Stimulated activated CD4-positive, alpha-beta T cell treated with anti-CD3 and anti-CD28 coated beads, Interleukin-1b, Interleukin-23, amount 100 ng/mL, for 1 hour (primary cell): Measurements from ENCODE around the gene TEKTIP1.
"Not testable (repeated sequence)": the region's sequence is repeated elsewhere in the genome, so short reads cannot be mapped to it uniquely, and the experiment has no call there.

ENCODE experiments used
- DNase-seq, 2 donors: peaks; one replicate each; pipeline ENCODE4 v3.0.0-alpha.2; 2020; ENCODE audit warnings: low read depth in 2 of 2

The TEKTIP1 gene

DNA sequence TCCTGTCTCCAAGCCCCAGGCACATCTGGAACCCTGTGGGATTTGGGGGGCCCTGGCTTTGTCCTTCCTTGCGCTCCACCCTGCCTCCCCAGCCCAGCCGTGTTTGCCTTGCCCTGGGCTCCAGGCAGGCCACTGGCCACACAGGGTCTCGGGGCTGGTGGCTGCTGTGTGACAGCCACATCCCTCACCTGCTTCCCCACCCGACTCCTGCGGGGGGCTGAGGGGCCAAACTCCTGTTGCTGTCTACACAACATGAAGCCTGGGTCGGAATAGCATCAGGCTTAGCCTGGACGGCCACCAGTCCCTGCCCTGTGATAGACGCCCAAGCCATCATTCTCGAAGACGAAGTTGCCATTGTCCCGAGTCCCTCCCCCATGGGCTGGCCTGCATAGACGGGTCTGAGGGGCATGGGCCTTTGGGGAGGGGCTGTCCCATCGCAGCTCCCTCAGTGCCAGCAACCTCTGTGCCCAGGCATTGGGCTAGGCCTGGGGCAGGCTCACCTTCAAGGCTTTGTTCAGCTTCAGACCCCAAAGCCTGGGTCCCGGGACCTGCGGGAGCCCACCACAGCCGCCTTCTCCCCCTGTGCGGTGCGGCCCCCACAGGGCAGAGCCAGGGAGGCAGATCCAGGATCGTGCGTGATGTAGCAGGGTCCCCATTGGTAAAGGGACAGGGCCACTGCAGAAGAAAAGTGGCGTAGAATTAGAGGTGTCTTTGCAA, 15.5 kb upstream of the TEKTIP1 start:
- no peak for DNase-seq

DNA sequence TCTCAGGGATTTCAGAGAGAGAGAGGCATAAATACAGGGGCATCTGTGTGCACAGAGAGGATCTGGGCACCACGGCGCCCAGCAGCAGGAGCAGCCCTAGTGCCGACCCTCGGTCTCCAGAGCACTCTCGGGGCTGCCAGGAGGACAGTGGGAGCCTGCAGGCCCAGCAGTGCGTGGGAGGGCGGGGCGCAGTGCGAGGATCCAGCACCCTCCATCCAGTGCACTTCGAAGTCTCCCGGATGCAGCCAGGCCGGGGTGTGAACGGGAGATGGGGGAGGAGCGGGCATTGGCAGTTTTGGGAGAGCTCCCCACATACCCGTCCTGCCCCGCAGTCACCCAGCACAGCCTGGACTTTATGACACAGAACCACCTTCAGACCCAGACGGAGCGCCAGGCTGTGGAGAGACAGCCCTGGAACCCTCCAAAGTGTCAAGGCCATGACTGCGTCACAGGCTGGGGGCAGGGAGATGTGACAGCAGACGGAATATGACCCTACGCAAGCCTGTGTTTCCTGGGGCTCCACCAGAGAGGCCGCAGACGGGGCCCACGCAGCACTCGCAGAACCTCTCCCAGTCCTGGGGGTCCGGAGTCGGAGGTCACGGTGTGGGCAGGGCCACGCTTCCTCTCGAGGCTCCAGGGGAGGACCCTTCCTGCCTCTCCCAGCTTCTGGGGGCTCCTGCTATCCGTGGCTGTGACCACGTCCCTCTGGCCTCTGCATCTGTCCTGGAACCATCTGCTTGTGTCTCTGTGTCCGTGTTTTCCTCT, 14.7 kb upstream of the TEKTIP1 start:
- DNase-seq: no peak

GRCh38 chr19:3524904-3525451, 14.0 kb upstream of the TEKTIP1 start:
- no peak for DNase-seq

- no peak for DNase-seq
Measured at GRCh38 chr19:3526507-3527237, 12.3 kb upstream of the TEKTIP1 start.

DNA sequence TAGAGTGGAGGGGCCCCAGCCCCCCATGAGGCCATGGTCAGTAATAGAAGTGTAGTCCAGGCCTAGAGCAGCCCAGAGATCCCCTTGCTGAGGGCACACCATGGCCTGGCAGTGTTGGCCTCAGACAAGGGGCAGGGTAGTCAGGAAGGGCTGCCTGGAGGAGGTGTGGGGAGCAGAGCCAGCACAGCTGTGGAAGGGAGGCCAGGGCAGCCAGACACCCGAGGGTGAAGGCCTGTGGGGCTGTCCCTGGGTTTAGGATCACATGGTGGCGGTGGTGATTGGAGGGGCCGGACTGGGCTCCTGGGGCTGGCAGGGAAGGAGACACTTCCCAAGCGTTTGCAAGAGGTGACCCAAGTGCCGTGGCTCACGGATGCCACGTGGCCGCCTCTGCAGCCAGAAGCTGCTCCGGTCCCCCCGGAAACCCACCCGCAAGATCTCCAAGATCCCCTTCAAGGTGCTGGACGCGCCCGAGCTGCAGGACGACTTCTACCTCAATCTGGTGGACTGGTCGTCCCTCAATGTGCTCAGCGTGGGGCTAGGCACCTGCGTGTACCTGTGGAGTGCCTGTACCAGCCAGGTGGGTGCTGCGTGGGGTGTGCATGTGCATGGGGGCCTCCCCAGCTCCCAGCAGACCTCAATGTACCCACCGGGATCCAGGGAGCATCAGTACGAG, 11.6 kb upstream of the TEKTIP1 start:
- DNase-seq: no peak

DNA sequence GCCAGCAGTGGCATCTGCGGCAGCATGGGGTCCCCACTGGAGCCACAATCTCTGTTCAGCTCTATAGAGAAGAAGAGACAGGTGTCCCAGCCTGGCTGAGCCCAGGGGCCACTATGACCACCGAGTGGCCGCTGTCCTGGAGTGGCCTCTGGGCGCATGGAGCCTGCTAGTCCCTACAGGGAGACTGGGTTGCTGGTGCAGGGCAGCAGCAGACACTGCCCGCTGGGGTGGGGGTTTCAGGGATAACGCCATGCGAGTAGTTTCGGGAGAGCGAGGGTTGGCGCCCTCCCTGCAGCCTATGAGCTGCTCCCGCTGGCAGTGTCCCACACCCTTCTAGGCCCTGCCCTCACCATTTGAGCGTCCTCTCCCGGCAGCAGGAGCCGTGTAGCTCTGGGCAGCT, 10.9 kb upstream of the TEKTIP1 start:
- no peak for DNase-seq

DNA sequence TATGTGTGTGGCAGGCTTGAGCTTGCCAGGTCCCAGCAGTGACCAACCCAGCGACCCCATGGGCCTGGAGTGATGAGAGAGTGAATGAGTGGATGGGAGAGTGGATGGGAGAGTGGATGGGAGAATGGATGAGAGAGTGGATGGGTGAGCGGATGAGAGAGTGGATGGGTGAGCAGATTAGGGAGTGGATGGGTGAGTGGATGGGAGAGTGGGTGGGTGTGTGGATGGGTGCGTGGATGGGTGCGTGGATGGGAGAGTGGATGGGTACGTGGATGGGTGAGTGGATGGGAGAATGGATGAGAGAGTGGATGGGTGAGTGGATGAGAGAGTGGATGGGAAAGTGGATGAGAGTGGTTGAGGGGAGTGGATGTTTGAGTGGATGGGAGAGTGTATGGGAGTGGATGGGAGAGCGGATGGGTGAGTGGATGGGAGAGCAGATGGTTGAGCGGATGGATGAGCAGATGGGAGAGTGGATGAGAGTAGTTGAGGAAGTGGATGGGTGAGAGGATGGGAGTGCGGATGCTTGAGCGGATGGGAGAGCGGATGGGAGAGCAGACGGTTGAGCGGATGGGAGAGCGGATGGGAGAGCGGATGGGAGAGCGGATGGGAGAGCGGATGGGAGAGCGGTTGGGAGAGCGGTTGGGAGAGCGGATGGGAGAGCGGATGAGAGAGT, 10.3 kb upstream of the TEKTIP1 start:
- no peak for DNase-seq

- DNase-seq: not testable (repeated sequence)
Measured at GRCh38 chr19:3529299-3529698, 9.7 kb upstream of the TEKTIP1 start.

- DNase-seq: no peak
Measured at GRCh38 chr19:3530389-3530788, 8.6 kb upstream of the TEKTIP1 start.

- no peak for DNase-seq
Measured at GRCh38 chr19:3531716-3532115, 7.3 kb upstream of the TEKTIP1 start.

DNA sequence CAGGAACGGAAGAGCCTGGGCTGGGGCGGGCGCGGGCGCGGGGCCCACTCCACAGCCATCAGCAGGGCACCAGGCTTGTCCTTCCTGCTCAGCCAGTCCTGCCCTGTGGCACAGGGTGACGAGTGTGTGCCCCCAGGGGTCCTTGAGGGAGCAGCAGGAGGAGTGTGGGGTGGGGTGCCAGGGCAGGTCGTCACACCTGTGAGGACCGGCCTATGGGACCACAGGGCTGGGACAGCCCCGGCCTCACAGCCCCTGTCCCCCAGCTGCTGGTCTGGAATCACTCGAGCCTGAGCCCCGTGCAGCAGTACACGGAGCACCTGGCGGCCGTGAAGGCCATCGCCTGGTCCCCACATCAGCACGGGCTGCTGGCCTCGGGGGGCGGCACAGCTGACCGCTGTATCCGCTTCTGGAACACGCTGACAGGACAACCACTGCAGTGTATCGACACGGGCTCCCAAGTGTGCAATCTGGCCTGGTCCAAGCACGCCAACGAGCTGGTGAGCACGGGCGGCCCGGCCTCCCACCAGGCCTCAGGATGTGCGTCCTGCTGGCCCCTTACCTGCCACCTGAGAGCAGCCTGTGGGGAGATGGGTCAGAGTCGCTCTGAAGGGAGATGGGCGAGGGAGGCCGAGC, 6.7 kb upstream of the TEKTIP1 start:
- DNase-seq: no peak

- DNase-seq: no peak
Measured at GRCh38 chr19:3533033-3533432, 5.9 kb upstream of the TEKTIP1 start.

DNA sequence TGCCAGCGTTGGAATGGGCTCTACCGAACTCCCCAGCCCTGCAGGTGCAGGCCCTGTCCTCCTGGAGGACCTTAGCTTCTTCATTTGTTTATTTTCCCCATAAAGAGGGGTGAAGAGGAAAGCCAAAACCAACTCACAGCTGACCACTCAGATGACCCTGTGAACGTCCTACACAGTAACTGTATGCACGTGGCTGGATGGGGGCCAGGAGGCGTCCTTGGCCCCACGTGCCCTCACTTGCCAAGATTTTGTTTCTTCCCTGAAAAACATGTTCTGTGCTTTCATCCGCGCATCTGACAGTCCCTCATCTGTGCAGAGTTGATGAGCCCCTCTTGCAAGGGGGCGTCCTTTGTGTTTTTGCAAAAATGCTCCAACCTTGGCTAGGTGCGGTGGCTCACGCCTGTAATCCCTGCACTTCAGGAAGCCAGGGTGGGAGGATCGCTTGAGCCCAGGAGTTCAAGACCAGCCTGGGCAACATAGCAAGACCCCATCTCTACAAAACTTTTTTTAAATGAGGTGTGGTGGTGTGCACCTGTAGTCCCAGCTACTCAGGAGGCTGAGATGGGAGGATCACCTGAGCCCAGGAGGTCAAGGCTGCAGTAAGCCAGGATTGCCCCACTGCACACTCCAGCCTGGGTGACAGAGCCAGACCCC, 5.3 kb upstream of the TEKTIP1 start:
- DNase-seq: no peak

DNA sequence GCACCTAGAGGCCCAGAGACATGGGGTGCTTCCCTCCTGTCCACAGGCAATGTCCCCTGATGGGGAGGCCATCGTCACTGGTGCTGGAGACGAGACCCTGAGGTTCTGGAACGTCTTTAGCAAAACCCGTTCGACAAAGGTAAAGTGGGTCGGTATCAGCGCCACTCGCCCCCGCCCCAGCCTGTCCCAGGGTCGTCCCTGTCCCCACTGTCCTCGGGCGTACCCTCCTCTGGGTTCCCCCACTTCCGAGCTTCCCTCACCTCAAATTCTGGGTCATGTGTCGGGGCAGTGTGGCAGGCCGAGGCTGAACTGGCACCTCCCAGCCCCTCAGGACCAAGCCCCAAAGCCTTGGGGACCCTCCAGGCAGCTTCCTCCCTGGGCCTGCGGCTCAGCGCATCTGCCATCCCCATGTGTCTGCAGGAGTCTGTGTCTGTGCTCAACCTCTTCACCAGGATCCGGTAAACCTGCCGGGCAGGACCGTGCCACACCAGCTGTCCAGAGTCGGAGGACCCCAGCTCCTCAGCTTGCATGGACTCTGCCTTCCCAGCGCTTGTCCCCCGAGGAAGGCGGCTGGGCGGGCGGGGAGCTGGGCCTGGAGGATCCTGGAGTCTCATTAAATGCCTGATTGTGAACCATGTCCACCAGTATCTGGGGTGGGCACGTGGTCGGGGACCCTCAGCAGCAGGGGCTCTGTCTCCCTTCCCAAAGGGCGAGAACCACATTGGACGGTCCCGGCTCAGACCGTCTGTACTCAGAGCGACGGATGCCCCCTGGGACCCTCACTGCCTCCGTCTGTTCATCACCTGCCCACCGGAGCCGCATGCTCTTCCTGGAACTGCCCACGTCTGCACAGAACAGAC, 4.4 kb upstream of the TEKTIP1 start:
- no peak for DNase-seq

DNA sequence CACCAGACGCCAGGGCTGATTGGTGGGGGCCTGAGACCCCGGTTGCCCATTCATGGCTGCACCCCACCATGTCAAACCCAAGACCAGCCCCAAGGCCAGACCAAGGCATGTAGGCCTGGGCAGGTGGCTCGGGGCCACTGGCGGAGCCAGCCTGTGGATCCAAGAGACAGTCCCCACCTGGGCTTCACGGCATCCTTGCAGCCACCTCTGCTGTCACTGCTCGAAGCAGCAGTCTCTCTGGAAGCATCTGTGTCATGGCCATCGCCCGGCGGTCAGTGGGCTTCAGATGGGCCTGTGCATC, 3.8 kb upstream of the TEKTIP1 start:
- DNase-seq: no peak

- DNase-seq: no peak
Measured at GRCh38 chr19:3535563-3535965, 3.4 kb upstream of the TEKTIP1 start.

- no peak for DNase-seq
Measured at GRCh38 chr19:3535981-3536380, 3.0 kb upstream of the TEKTIP1 start.

DNA sequence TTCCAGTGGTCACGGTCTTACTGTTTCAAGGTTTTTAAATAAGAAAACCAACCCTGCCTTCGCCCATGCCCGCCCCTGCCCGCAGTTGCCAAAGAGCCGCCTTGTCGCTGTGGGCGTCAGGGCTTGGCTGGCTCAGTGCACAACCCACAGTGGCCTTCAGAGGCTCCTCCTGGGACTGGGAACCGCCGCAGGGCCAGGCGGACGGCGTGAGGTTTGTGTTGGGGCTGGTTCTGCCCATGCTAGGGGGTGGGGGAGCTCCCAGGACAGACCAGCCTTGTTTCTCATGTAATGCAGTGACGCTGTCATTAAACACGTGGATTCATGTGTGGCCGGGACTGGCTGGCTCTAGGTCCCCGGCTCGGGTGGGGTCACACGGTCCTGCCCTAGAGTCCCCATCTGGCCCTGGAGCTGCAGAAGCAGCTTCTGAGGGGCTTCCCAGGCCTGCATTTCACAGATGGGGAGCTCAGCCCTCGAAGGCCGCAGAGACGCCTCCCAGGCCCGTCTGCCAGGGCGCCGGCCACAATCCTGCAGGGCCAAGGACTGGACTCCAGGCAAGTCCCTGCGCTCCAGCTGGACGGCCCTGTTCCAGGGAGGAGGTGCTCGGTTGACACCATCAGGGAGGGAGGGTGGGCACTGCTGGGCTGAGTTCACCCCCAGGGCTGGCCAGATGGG, 2.4 kb upstream of the TEKTIP1 start:
- no peak for DNase-seq

DNA sequence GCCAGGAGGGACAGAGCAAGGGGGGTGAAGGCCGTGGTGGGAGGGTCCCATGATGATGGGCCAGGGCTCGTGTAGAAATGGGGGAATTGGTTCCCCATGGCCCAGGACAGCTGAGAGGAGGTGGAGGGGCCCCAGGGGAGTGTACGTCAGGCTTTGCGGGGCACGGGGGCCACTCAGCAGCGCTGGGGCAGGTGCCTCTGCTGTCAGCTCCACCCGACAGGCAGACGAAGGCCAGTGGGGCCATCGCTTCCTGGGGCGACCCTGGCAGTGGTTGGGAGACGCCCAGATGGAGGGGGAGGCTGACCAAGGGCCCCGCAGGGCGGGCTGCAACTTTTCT, 1.9 kb upstream of the TEKTIP1 start:
- no peak for DNase-seq
